Frontal cortex (tissue), 4 donors: ENCODE measurements around the gene MIR17HG. TPM values are rescaled to one million over a fixed set of nuclear protein-coding genes. Genes with fewer than 3 reads are reported as not detected.
A peak's percentile ranks its signal among the peaks of the same experiment; 100 is the strongest.

ENCODE experiments used
- DNase-seq, 2 donors: peaks; one replicate each; pipeline ENCODE4 v3.0.0; 2012; ENCODE audit warnings: low spot score in 2 of 2
- FAIRE-seq: peaks from 2 replicates; lab custom pipeline; 2012; peaks lifted over from hg19 to GRCh38; lab: Jason Lieb, UNC
- total RNA-seq: library from RNA; depleted of rRNA; stranded (reverse); fragments of >200 nt; gene quantifications from one replicate; pipeline ENCODE4 v1.2.3, GENCODE V29; 2014
- donor health status: control.
- donor health status: control.
- donor health status: control.

The MIR17HG gene
- total RNA-seq, 1 donor from 2014 or later, result 42.8 TPM

DNA sequence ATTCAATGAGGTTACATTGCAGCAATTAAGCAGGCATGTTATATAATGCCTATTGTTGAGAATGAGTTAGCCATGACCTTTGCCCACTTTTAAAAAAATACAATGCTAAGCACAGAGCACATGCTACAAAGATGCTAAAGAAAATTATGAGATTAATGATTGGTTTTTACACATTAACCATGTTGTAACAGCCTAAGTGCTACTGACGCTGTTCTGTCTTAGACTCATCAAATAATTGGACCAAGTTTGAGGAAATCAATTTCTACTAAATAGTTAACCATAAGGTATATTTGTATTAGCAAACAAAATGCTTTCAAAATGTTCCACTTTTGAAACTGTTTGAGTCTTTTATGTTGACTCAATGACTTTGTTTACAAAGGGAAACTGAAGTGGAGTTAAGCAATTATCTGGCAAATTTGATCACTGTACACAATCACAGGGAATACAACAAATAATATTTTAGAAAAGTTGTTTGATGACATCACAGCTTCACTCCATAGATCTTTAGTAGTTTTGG lies 14.3 kb downstream of the MIR17HG start:
- DNase-seq (no peak), FAIRE-seq (no peak)

DNA sequence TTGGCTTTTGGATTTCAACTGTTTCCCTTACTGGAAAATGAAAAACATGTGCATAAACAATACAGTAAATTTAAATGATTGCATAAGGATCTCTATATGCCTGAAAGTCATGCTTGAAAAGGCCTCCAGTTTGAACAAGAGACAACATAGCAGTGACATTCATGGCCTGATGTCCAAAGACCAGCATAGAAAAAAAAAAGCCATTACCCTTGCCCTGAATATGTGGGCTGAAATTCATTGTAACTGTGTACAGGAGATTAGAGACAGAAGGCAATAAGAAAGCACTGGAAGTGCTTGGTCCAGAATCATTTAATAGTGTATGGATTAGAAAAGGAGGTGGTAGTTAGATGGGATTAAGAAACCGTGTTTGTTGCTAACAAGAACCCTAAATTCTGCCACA lies 15.4 kb downstream of the MIR17HG start:
- FAIRE-seq (no peak), DNase-seq (no peak)

DNA sequence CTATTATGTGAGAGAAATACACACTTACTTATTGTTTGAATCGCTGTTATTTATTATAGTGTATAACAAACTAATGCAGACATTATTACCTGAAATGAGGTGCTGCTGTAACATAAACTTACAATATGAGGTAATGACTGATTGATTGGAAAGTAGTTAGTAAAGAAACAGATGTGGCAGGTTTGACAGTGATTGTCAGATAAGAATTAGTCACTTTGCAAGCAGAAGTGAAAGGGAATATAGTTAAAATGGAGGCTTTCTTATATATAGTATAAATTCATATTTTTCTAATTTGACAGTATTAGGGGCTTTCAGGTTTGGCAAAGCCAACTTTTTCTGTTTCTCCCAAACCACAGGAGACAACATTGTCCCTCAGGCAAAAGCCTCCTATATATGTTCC lies 20.6 kb downstream of the MIR17HG start:
- DNase-seq, result no peak
- no peak for FAIRE-seq

DNA sequence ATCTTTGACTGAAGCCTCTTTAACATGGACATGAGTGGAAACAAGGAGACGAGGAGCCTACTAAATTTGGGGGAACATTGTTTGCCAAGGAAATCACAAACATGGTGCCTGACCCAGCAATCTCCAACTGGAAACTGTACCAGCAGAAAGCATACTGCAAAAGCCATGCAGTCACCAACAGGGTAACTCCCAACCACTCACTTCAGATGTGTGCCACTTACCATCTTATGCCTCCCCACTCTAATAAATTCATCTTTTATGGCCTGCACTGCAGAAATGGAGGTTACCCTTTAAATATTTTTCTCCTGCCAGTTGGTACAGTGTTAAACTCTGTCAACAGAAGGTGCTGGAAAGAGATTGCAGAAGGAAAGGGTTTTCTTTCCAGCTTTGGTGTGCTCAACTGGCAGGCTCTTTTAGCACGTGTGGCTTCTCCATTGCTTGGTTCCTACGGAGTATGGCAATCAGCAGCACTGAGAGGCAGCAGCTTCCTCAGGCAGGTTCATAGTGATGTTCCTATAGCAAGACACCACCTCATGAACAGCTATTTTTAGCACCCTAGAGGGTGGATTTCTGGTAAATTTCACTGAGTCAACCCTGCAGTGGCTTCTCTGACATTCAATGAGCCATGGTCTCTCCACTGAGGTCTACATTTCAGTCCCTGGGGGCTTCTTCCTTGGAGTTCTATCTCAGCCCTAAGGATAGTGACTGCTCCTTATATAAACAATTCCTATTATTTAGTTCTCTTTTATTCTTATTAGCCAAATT lies 21.4 kb downstream of the MIR17HG start:
- FAIRE-seq (no peak), DNase-seq (no peak)

DNA sequence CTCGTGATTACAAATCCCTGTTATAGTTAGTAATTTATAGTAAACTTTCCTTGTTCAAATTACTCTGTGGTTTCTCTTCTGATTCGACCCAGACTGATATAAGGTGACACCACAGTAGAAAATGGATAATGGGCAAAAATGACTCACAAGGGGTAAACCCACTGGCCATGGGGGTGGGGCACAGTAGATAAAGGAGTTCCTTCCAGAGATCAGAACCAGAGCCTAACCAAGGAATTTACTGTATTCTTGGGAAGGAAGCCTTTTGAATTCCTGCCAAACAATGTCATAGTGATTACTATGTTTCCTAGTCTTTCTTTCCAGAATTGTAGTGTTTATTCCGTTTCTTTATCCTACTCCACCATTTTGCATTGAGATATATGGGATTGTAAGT lies 21.9 kb downstream of the MIR17HG start:
- DNase-seq, result no peak
- FAIRE-seq, result no peak

DNA sequence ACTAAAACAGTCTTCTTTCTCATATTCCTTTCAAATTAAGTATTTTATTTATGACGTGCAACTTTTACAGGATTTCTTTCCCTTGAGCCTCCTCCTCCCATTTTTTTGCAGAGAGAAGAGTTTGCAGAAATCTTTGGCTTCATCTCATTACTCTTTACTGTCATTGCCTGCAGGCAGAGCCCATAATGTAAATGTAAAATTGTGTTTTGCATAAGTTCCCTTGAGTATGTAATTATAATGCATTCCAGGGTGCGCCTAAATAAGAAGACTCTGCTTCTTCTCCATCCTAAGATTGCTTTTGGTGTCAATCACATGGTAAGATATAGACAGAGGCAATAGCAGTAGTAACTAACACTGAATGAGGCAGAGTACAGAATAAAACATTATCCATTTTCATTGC lies 23.0 kb downstream of the MIR17HG start:
- FAIRE-seq (no peak), DNase-seq (no peak)

DNA sequence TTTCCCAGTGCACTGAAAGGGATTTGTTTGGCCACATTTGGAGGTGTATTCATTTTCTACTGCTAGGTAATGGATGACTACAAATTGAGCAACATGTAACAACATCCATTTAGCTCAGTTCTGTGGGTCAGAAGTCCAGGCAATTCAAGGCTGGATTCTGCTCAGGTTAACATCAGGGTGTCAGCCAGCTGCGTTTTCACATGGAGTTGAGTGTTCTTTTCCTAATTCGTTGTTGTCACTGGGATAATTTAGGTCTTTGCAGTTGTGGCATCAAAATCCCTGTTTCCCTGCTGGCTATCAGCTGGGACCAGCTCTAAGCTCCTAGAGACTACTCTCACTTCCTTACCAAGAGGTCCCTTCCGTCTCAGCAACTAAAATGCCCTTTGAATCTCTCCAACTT lies 25.4 kb downstream of the MIR17HG start:
- DNase-seq (no peak), FAIRE-seq (no peak)

DNA sequence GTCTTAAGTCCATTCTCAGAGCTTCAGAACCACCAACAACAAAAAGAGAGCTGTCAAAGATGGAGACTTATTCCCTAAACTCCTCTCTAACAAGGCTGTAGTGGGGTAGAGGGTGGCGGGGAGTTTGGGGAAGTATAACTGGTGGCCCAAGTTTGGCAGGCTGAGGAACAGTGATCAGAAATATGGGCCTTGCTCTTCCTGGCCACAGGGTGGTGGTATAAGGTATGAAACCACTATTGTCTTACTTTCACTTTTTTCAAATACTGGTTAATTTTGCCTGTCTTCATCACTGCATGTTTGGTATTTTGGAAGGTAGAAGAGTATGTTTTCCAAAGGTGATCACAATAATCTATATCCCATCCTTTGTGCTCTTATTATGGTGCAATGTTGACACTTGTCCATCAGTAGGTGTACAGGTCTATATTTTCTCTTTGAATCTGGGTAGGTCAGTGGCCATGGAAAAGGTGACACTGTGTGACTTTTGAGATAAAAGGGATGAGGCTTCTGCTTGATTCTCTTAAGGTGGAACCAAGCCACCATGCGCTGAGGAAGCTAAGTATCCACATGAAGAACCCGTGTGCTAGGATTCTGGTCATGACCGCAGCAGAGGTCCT lies 27.7 kb downstream of the MIR17HG start:
- peak in 1 of 2 donors; percentile 5 for DNase-seq
- FAIRE-seq, result no peak

DNA sequence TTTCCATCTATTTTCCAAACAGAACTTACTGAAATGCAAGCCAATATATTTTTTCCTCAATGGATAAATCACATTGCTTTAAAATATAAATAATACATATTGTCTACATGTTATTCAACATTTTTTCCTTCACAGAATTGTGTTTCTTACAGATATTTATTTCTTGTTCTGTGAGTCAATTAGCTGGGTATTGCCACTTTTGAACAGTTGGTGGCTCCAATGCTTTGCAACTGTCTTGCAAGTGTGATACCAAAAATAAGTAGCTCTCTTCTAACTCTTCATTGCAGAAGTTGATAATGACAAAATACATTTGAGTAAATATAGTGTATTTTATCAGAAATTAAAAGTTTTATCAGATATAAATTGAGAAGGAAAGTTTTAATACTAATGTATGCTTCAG lies 33.9 kb downstream of the MIR17HG start:
- DNase-seq, result no peak
- FAIRE-seq, result peak; percentile 96

DNA sequence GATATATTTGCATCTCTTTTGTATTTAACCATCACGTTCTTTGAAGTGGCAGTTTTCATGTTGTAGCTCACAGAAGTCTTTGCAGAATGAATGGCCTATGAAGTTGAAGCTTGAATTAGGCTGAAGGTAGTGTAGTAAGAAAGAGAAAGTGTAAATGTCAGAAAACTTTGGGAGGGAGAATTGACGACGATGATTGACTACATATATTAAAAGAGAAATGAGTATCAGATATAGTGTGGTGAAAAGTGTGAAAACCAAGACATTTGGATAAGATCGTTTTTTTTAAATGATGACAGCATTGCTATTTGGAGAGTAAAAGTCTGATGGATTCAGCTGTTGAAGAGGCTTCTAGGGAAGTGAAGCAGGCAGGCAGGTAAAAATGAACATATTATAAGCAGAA lies 36.3 kb downstream of the MIR17HG start:
- FAIRE-seq, result no peak
- DNase-seq, result no peak

DNA sequence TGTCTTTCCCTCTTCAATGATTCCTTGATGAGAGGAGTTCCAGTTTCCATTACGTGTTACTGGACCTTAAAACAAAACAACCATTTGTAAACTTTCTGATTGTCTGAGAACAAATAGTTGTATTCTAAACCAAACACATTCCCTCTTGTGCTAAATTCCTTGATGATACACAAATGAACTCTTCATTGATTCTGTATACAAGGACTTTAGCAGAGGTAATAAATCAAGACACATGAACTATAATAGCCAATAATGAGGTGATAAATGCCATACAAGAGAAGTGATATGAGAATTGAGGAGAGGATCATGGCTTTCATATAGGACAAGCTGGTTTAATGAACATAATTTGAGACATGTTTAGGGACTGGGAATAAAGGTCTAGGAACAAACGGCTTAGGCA lies 37.4 kb downstream of the MIR17HG start:
- DNase-seq (no peak), FAIRE-seq (no peak)

DNA sequence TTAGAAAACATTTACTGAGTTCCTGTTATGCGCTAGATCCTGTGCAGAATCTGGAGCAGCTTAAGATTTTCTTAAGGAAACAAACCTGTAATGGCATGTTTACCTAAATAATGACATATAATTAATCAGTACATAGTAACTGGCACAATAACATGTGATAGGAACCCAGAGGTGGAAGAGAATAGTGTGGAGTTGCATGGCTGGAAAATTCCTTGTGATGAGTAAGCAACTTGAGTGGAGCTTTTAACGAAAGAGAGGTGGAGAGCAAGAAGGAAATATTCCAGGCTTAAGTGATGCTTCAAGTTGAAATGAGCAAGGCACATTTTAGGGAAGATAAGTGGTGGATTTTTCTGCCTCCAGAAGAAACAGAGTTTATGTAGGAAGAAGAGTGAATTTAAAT lies 41.7 kb downstream of the MIR17HG start:
- DNase-seq (no peak), FAIRE-seq (no peak)

DNA sequence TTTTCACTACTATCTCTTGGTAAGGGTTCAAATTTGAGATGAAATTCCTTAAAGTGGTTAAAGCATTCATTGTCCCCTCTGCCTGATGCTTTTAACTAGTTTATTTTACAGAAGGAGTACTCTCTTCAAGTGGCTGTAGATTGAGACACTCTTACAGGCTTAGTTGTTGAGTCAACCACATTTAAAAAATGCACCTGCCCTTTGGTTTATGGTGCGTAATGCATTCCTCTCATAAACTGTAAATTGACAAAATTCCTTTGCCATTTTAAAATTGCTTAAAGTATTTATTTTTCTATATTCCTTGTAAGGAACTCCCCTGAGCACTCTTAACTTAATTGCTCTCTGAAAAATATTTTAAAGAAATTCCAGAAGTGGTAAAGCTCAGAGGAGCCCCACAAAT lies 50.1 kb downstream of the MIR17HG start:
- FAIRE-seq (no peak), DNase-seq (no peak)

DNA sequence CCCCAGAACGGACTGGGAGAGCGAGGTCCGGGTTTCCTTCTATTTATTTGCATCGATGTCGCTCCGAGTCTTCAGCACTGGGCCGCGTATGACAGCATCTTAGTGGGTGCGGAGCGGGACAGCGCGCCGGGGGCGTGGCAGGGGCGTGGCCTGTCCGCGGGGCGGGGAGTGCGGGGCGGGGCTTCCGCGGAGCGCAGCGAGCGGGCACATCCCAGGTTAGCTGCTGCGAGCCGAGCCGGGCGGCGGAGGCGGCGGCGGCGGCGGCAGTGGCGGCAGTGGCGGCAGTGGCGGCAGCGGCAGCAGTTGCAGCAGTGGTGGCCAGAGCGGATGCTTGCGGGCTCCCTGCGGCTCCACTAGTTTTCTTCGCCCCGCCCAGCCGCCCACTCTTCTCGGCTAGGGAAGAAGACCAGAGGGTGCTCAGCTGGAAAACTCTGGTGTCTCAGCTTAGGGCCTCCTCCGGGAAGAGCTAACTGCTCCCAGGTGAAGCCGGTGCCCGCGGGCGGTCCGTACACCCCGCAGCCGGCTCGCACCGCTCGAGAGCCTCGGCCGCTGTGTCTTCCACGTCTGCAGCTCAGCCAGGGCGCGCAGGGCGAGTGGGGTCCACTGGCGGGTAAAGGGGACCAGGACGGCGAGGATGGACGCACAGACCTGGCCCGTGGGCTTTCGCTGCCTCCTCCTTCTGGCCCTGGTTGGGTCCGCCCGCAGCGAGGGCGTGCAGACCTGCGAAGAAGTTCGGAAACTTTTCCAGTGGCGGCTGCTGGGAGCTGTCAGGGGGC lies 51.1 kb downstream of the MIR17HG start, which contains the start of gene GPC5:
Gene GPC5, plus strand, starts transcription at position 209 of the 776 bp plus-strand sequence.
- FAIRE-seq (no peak), DNase-seq (peak; percentile 74 to 85)

DNA sequence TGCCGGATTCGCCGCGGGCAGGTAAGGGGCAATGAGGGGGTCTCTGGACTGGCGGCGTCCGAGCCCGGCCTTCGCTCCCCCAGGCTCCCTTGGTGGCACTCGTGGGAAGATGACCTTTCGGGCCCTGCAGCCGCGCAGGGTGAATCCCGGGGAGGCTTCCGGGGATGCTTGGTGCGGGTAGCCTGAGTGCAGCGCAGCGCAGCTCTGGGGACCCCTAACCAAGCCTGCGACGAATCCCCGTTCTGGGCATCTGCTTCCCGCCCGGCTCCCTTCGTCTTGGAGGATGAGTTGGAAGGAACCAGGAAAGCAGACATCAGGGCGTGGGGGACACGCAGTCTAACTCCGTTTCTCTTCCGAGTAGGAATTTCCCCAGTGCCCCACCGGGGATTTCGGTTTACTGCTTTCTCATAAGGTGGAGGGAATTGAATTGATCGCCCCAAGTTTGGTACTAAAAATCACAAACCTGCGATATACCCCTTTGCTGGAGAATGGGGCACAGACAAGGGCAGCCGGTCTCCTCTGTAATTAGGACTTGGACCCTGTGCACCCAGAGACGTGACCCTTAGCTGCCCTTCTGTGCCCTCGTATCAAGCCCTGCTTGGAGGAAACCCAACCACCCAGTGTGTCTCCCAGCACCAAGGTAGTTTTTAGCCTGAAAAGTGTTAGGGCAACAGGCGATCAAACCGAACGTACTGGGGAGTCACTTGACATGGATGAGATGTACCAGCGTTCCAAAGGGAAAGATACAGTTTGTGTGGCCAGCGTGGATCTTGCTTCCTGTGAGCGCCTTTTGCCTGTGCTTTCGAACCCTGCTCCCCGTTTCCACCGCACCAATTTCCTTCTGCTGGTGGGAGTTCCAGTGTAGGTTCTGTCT lies 51.9 kb downstream of the MIR17HG start:
- no peak for DNase-seq
- FAIRE-seq, result no peak

DNA sequence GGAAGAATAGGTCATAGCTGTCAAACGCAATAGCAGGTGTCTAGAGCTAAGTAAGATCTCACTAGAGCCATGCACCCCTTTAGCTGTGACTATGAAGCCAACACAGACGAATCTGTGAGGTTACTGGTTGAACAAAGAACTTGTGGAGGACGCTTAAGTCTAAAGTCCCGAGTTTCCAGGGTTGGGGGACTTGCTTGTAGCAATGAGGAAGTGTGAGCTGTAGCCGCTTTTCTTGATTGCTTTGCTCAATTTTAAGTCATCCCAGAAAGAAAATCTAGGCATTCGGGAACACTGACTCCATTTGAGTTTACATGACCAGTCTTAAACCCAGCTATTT lies 52.5 kb downstream of the MIR17HG start:
- DNase-seq (no peak), FAIRE-seq (no peak)

DNA sequence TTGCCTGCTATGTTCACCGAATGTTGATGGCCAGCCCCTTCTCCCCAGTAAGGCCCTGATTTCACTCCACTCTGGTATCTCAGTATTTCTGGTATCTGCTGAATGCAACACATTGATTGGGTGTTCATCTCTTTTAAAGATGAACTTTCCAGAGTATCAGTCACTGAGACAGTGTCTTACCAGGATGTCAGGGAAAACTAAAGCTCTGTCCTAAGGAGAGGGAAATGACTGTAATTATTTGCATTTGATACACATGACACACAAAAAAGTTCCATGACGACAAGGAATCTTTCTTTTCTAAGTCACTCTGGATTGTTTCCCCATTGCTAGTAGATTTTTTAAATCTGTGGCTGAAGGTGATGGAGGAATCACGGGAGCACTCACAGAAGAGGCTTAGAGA lies 53.2 kb downstream of the MIR17HG start:
- DNase-seq (no peak), FAIRE-seq (no peak)

DNA sequence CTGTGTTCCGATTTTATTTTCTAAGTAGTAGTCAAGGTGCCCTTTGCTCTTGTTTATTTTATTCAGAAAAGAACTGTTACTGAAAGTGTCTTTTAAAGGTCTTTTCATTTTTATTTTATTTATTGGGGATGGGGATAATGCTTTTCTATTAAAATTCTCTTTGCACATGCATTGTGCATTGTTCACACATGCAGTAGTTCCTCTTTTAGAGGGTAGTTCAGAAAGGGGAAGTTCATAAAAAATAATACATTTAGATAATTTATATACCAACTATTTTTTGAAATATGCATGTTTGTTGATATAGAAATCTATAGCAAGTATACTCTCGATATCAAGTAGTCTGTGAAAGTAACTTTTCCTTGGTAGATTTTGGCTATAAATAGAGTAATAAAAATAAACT lies 54.4 kb downstream of the MIR17HG start:
- no peak for FAIRE-seq
- DNase-seq, result no peak
